ENCODE results near the gene TTC39B. TPM values are rescaled to one million over a fixed set of nuclear protein-coding genes. Genes with fewer than 3 reads are reported as not detected.

Gene TTC39B
- total RNA-seq, 4 donors from 2014 or later = 37.2 to 55.3 (median 45.6) TPM

DNA sequence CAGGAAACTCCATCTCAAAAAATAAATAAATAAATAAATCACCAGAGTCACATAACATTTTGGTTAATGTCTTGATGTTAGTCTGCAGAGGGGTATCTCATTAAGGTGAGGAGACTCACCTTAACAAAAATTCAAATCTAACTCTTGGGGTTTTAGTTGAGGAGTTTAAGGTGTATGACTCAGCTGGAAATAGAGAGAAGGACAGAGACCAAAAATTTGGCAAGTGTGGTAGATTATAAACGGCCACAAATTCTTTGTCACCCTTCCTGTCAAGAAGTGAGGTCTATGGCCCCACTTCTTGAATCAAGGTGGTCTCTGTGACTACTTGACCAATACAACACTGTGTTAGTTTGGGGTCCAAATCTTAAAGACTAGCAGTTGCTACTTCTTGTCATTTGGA is 60.8 kb downstream of the TTC39B start:
- 66% methylated on average over 1 of the region's 1 CpG for WGBS
- DNase-seq (ENCODE audit: low spot score in 2 of 2) = no peak

DNA sequence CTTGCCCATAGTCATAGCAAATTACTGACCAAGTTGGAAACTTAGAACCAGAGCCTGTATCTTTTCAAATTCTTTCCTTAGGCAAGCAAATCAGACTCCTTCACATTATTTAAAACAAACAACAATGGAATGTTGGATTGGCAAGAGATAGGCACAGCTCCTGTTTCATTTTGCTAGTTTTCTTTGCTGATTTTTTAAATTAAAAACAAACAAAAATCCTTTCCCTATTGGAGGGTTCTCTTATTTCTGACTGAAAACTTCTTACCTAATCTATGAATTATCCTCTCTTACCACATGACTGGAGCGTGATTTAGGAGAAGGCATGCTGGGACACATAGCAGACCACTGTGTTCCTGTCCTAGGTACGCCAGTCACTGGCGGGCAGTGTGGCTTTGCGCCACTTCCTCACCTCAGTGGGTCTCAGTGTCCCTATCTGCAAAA is 63.0 kb downstream of the TTC39B start:
- Histone ChIP-seq H3K9me3 (no peaks in the 10 kb centered on the region), H3K27ac (no peak overlapping the region), H3K36me3 (no peaks in the 10 kb centered on the region), H3K27me3 (no peaks in the 10 kb centered on the region), H3K4me1 (peaks cover 19% of the 10 kb centered on the region), H3K4me3 (no peak overlapping the region)
- TF ChIP-seq POLR2AphosphoS5 (IDR thresholded peaks at IDR 0.05) = no peak
- no peak for TF ChIP-seq POLR2A (IDR thresholded peaks at IDR 0.05)
- TF ChIP-seq, protein P1, sequence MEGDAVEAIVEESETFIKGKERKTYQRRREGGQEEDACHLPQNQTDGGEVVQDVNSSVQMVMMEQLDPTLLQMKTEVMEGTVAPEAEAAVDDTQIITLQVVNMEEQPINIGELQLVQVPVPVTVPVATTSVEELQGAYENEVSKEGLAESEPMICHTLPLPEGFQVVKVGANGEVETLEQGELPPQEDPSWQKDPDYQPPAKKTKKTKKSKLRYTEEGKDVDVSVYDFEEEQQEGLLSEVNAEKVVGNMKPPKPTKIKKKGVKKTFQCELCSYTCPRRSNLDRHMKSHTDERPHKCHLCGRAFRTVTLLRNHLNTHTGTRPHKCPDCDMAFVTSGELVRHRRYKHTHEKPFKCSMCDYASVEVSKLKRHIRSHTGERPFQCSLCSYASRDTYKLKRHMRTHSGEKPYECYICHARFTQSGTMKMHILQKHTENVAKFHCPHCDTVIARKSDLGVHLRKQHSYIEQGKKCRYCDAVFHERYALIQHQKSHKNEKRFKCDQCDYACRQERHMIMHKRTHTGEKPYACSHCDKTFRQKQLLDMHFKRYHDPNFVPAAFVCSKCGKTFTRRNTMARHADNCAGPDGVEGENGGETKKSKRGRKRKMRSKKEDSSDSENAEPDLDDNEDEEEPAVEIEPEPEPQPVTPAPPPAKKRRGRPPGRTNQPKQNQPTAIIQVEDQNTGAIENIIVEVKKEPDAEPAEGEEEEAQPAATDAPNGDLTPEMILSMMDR (IDR thresholded peaks at IDR 0.05) = no peak
- TF ChIP-seq EP300 (IDR thresholded peaks at IDR 0.05) = no peak
- DNase-seq (ENCODE audit: low spot score in 2 of 2) = no peak
- WGBS = 81% methylated on average over 4 of the region's 4 CpGs

More for the DNA sequence above, 60.8 kb downstream of the TTC39B start:
- no peak overlapping the region for H3K27ac ChIP-seq
- no peaks in the 10 kb centered on the region for H3K36me3 ChIP-seq
- H3K9me3 ChIP-seq = no peaks in the 10 kb centered on the region
- H3K4me3 ChIP-seq = no peak overlapping the region
- TF ChIP-seq POLR2AphosphoS5 (IDR thresholded peaks at IDR 0.05) = no peak
- TF ChIP-seq EP300 (IDR thresholded peaks at IDR 0.05) = no peak
- TF ChIP-seq, protein P1 (IDR thresholded peaks at IDR 0.05) = no peak
- TF ChIP-seq POLR2A (IDR thresholded peaks at IDR 0.05) = no peak
- no peaks in the 10 kb centered on the region for H3K27me3 ChIP-seq
- peaks cover 19% of the 10 kb centered on the region for H3K4me1 ChIP-seq

DNA sequence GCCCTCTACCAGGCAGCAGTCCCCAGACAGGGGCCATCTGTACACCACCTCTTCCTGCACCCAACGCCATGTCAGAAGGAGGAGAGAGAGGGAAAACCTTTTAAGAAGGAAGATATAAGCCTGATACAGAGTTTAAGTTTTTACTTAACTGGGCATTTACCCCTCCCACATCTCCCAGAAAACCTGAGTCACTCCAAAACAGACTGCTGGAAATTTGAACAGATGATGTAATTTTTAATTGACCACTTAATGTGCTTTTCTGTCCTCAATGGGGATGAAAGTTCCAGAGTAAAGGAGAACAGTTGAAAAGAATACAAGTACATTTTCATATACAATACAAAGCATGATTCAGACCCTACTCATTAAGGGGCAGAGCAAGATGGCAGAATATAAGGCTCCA is 63.9 kb downstream of the TTC39B start:
- DNase-seq (ENCODE audit: low spot score in 2 of 2) = no peak
- H3K4me1 ChIP-seq = peaks cover 19% of the 10 kb centered on the region
- H3K4me3 ChIP-seq = no peak overlapping the region
- TF ChIP-seq POLR2AphosphoS5 (IDR thresholded peaks at IDR 0.05) = no peak
- TF ChIP-seq POLR2A (IDR thresholded peaks at IDR 0.05) = no peak
- TF ChIP-seq, protein P1 (IDR thresholded peaks at IDR 0.05) = no peak
- TF ChIP-seq EP300 (IDR thresholded peaks at IDR 0.05) = no peak
- WGBS = 89% methylated on average over 1 of the region's 1 CpG
- H3K27ac ChIP-seq = peak overlapping the region; percentile 45
- H3K36me3 ChIP-seq = no peaks in the 10 kb centered on the region
- H3K9me3 ChIP-seq = peaks cover 6% of the 10 kb centered on the region
- H3K27me3 ChIP-seq = no peaks in the 10 kb centered on the region

DNA sequence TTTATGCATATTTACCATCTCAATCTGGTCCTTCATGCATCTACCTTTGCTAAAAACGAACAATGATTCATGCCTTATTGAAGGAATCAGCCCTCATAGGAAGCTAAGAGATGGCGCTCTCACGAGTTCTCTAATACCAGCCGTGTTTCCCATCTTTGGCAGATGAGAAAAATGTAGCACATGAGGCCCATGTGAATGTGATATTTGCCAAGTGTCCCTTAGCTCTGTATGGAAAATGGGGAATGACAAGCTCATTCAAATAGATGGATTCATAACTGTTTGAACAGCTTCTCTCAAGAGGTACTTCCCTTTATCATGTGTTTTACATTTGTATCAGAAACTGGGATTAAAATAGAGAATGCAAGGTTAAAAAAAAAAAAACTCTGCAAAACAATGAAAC is 66.1 kb downstream of the TTC39B start:
- 76% methylated on average over 4 of the region's 4 CpGs for WGBS
- Histone ChIP-seq H3K36me3 (no peaks in the 10 kb centered on the region), H3K4me3 (no peak overlapping the region), H3K9me3 (peaks cover 11% of the 10 kb centered on the region), H3K27me3 (no peaks in the 10 kb centered on the region), H3K4me1 (peaks cover 19% of the 10 kb centered on the region), H3K27ac (no peak overlapping the region)
- DNase-seq (ENCODE audit: low spot score in 2 of 2) = no peak
- TF ChIP-seq POLR2AphosphoS5 (IDR thresholded peaks at IDR 0.05) (no peak), EP300 (IDR thresholded peaks at IDR 0.05) (no peak), POLR2A (IDR thresholded peaks at IDR 0.05) (no peak)
- TF ChIP-seq, protein P1 (IDR thresholded peaks at IDR 0.05) = no peak

DNA sequence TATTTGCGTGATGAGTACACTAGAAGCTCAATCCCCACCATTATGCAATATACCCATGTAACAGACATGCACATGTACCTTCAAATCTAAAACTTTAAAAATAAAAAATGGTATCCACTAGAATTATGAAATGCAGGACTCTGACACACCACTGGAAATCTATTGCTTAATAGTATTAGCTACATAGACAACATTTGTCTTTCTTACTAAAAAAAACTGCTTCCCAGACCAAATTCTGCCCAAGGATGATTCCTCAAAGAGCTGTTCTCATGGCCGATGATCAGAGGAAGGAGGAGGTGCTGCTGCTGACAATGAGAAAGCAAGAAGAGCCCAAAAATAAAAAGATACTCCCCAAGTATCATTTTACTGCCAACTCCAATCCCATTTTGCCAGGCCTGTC is 67.2 kb downstream of the TTC39B start:
- Histone ChIP-seq H3K4me3 (no peak overlapping the region), H3K27ac (no peak overlapping the region), H3K4me1 (peaks cover 19% of the 10 kb centered on the region), H3K27me3 (no peaks in the 10 kb centered on the region), H3K9me3 (peaks cover 11% of the 10 kb centered on the region), H3K36me3 (no peaks in the 10 kb centered on the region)
- no peak for DNase-seq (ENCODE audit: low spot score in 2 of 2)
- 70% methylated on average over 2 of the region's 2 CpGs for WGBS
- TF ChIP-seq EP300 (IDR thresholded peaks at IDR 0.05) = no peak
- TF ChIP-seq, protein P1 (IDR thresholded peaks at IDR 0.05) = no peak
- TF ChIP-seq POLR2A (IDR thresholded peaks at IDR 0.05) = no peak
- no peak for TF ChIP-seq POLR2AphosphoS5 (IDR thresholded peaks at IDR 0.05)
